Adrenal gland (tissue), 12 donors: ENCODE data around the gene BAG1. TPM values are rescaled to one million over a fixed set of nuclear protein-coding genes. Genes with fewer than 3 reads are reported as not detected.

Experiments used
- DNase-seq, 7 donors: peaks; one replicate each; pipeline ENCODE4 v3.0.0-alpha.2; 2019 to 2020
- H3K27ac ChIP-seq, 5 donors: fragments of 200-600 bp; sonication (generic) in 4 of 5; 1 replicate in 3 of 5; 2 replicates in 2 of 5; pipeline versions ENCODE4 v1.5.1 to v1.8.0; 2016 to 2020; ENCODE audit warnings: mild to moderate bottlenecking in 1 of 5
- H3K27me3 ChIP-seq: fragments of 200-600 bp; 2 replicates; pipeline ENCODE4 v1.8.0; 2021
- H3K36me3 ChIP-seq, 2 donors: fragments of 200-600 bp; replicated peaks in 1 of 2; 1 replicate in 1 of 2; 2 replicates in 1 of 2; pipeline versions ENCODE4 v1.5.1 to v1.8.0; 2018 to 2022
- H3K4me1 ChIP-seq, 2 donors: fragments of 200-600 bp; replicated peaks in 1 of 2; 1 replicate in 1 of 2; 2 replicates in 1 of 2; pipeline versions ENCODE4 v1.5.1 to v1.8.0; 2018 to 2021
- H3K4me3 ChIP-seq, 4 donors: fragments of 200-600 bp; sonication (generic) in 3 of 4; one replicate each; pipeline ENCODE4 v1.5.1; 2016 to 2018
- H3K9me3 ChIP-seq, 3 donors: fragments of 200-600 bp; sonication (generic) in 1 of 3; replicated peaks in 1 of 3; 1 replicate in 2 of 3; 2 replicates in 1 of 3; pipeline versions ENCODE4 v1.5.1 to v1.8.0; 2016 to 2021
- CTCF ChIP-seq, 6 experiments: fragments of 450-650 bp in 4 of 6; fragments of 200-600 bp in 2 of 6; sonication (generic) in 1 of 6; IDR thresholded peaks; 1 replicate in 5 of 6; 2 replicates in 1 of 6; pipeline versions ENCODE4 v1.5.1 to v1.8.0; 2016 to 2021; ENCODE audit warnings: antibody characterized with exemption in 6 of 6, mild to moderate bottlenecking in 2 of 6, moderate library complexity in 1 of 6
- POLR2A ChIP-seq, 2 donors: fragments of 450-650 bp; IDR thresholded peaks; one replicate each; pipeline ENCODE4 v1.6.1; 2017; ENCODE audit warnings: antibody characterized with exemption in 2 of 2, mild to moderate bottlenecking in 2 of 2, moderate library complexity in 1 of 2
- WGBS, 4 donors: extraction: QIAGEN DNeasy Blood & Tissue Kit in 2 of 4; methylation state at CpG; one replicate each; pipeline versions ENCODE4 v1.1.5 to v1.1.7; 2013 to 2017; 5-methylcytosine and 5-hydroxymethylcytosine counted together
- intact Hi-C, 2 donors: fragments of 100-400 bp; cut with DNase I; formaldehyde crosslinking; loops; one replicate each; pipeline versions ENCODE4 v1.14.1 to v1.15.0; 2022 to 2023
- polyA plus RNA-seq, 3 donors: library from polyadenylated mRNA; stranded (reverse); fragments of 200-250 nt in 2 of 3; fragments of 350-450 nt in 1 of 3; fragmentation: Illumina TruSeq in 1 of 3; extraction: RNeasy Lipid Tissue Mini Kit (QIAGEN cat#74804) in 1 of 3; gene quantifications; one replicate each; pipeline ENCODE4 v1.2.3, GENCODE V29; 2013 to 2014
- total RNA-seq, 9 donors: library from RNA; depleted of rRNA in 4 of 9; stranded (reverse); fragments of >200 nt in 4 of 9; fragments of 120-200 nt in 1 of 9; fragmentation: NEBNext Ultra II Directional in 1 of 9; extraction: Animal tissue kit (Norgen Biotek cat#: 25700) in 1 of 9; gene quantifications; one replicate each; pipeline versions ENCODE4 v1.1.0 to v1.2.4, GENCODE V29; 2013 to 2023
- donor health status: healthy with polysubstance abuse.
- donor health status: Bipolar disorder and iron deficiency.
- donor health status: DM: yes; HTN: yes; CAD: no.
- donor health status: DM: no; HTN: no; CAD: no.
- donor health status: DM: no; HTN: no; CAD: no.
- donor health status: DM: yes; HTN: yes; CAD: no.

Gene BAG1
- total and polyA plus RNA-seq, 12 donors: 46.9 to 141 (median 68.8) TPM

GRCh38 chr9:33289936-33290246, 25.4 kb upstream of the BAG1 start:
- Histone ChIP-seq H3K9me3 (no peaks in the 10 kb centered on the region), H3K4me1 (peaks cover 13 to 36% of the 10 kb centered on the region in 2 donors), H3K27me3 (no peaks in the 10 kb centered on the region), H3K36me3 (peaks cover 0 to 8% of the 10 kb centered on the region in 2 donors), H3K27ac (peak overlapping the region; percentile 97 to 100 (median 99)), H3K4me3 (peak overlapping the region in 3 of 4 donors; percentile 1 to 82 (median 66))
- TF ChIP-seq POLR2A (IDR thresholded peaks at IDR 0.05) (no peak), CTCF (IDR thresholded peaks at IDR 0.05) (no peak)
- 0 to 2% (median 0%) methylated on average over 14 of the region's 14 CpGs for WGBS, 4 donors
- DNase-seq: no peak
- intact Hi-C loops: loop anchor here (10.0 kb wide), 2 partner anchors 55 to 175 kb away; no protein-coding TSS in a partner anchor

DNA sequence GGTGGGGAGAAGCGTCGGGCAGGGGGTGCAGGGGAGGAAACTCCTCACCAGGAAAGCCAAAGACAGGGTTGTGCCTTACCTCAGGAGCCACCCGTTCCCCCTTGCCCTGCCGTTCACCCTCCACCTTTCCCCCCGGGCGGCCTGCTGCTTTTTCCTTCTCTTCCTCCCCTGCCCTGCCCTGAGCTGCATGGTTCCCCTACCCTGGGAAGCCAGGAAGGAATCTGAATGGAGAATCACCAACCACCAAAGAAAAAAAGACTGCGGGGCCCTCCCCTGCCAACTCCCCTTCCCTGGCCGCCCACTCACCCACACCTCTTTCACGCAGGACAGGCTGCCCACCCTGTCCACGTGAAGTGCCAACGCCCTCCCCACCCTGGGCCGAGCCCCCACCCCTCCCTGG, 25.0 kb upstream of the BAG1 start:
- intact Hi-C loops: loop anchor here in 1 of 2 donors (10.0 kb wide), 1 partner anchor 175 kb away; no protein-coding TSS in a partner anchor
- Histone ChIP-seq H3K27ac (peak overlapping the region; percentile 97 to 100 (median 99)), H3K4me1 (peaks cover 13 to 36% of the 10 kb centered on the region in 2 donors), H3K36me3 (peaks cover 0 to 4% of the 10 kb centered on the region in 2 donors), H3K9me3 (no peaks in the 10 kb centered on the region), H3K4me3 (peak overlapping the region in 2 of 4 donors; percentile 66 to 82), H3K27me3 (no peaks in the 10 kb centered on the region)
- TF ChIP-seq CTCF (IDR thresholded peaks at IDR 0.05): no peak
- no peak for TF ChIP-seq POLR2A (IDR thresholded peaks at IDR 0.05)
- DNase-seq: peak; percentile 13 to 59 (median 31)
- WGBS, 4 donors: 6 to 13% (median 9%) methylated on average over 5 to 12 of the region's 12 CpGs

GRCh38 chr9:33288828-33289483, 24.4 kb upstream of the BAG1 start:
- peak in 4 of 7 donors; percentile 14 to 57 (median 29) for DNase-seq
- 79 to 84% (median 82%) methylated on average over 1 to 14 of the region's 14 CpGs for WGBS, 4 donors
- peak overlapping the region in 1 of 4 donors; percentile 66 for H3K4me3 ChIP-seq
- no peaks in the 10 kb centered on the region for H3K36me3 ChIP-seq
- H3K4me1 ChIP-seq: peaks cover 13 to 36% of the 10 kb centered on the region in 2 donors
- intact Hi-C loops: loop anchor here in 1 of 2 donors (10.0 kb wide), 1 partner anchor 176 kb away; no protein-coding TSS in a partner anchor
- H3K27ac ChIP-seq: peak overlapping the region in 4 of 5 donors; percentile 97 to 100 (median 100)
- H3K9me3 ChIP-seq: no peaks in the 10 kb centered on the region
- TF ChIP-seq POLR2A (IDR thresholded peaks at IDR 0.05) (no peak), CTCF (IDR thresholded peaks at IDR 0.05) (no peak)
- no peaks in the 10 kb centered on the region for H3K27me3 ChIP-seq

GRCh38 chr9:33288235-33288634, 23.7 kb upstream of the BAG1 start:
- Histone ChIP-seq H3K27ac (peak overlapping the region in 2 of 5 donors; percentile 99 to 100), H3K9me3 (no peaks in the 10 kb centered on the region), H3K36me3 (peaks cover 0 to 7% of the 10 kb centered on the region in 2 donors), H3K27me3 (no peaks in the 10 kb centered on the region), H3K4me1 (peaks cover 13 to 30% of the 10 kb centered on the region in 2 donors), H3K4me3 (no peak overlapping the region)
- DNase-seq: peak in 1 of 7 donors; percentile 7
- TF ChIP-seq POLR2A (IDR thresholded peaks at IDR 0.05) (no peak), CTCF (IDR thresholded peaks at IDR 0.05) (no peak)
- intact Hi-C loops: loop anchor here in 1 of 2 donors (10.0 kb wide), 1 partner anchor 177 kb away; no protein-coding TSS in a partner anchor
- 51 to 85% (median 82%) methylated on average over 2 to 4 of the region's 4 CpGs for WGBS, 4 donors
